WTC11 (cell line): ENCODE measurements around the gene FUT8. TPM values are rescaled to one million over a fixed set of nuclear protein-coding genes. Genes with fewer than 3 reads are reported as not detected.

Source experiments
- ATAC-seq: fragments of 200-7000 bp; cut with Tn5 transposase; 2 replicates; pipeline ENCODE4 v1.10.0; 2021; ENCODE audit warnings: mild to moderate bottlenecking, moderate library complexity
- CTCF ChIA-PET: fragments of 300-600 bp; sonication (Branson Sonifier 250); formaldehyde crosslinking; loops from one replicate; lab custom pipeline; 2021; ENCODE audit warnings: antibody characterized with exemption; lab: Charles Lee
- POLR2A ChIA-PET: fragments of 350-600 bp; sonication (Branson Sonifier 250); formaldehyde crosslinking; loops from one replicate; lab custom pipeline; 2021; ENCODE audit warnings: antibody characterized with exemption; lab: Charles Lee
- DNase-seq: peaks from one replicate; pipeline ENCODE4 v3.0.0; 2021; ENCODE audit warnings: low spot score
- H3K27ac Mint-ChIP-seq: 2 replicates; pipeline ENCODE4 v1.8.0; 2021; ENCODE audit warnings: mixed read lengths
- H3K27me3 Mint-ChIP-seq: 2 replicates; pipeline ENCODE4 v1.8.0; 2021; ENCODE audit warnings: low read depth, mild to moderate bottlenecking, moderate library complexity, mixed read lengths
- H3K36me3 Mint-ChIP-seq: 2 replicates; pipeline ENCODE4 v1.8.0; 2021; ENCODE audit warnings: mixed read lengths
- H3K4me1 Mint-ChIP-seq: 2 replicates; pipeline ENCODE4 v1.8.0; 2022; ENCODE audit warnings: mixed read lengths
- H3K4me3 Mint-ChIP-seq: 2 replicates; pipeline ENCODE4 v1.8.0; 2021; ENCODE audit warnings: mild to moderate bottlenecking, moderate library complexity, mixed read lengths
- H3K9me3 Mint-ChIP-seq: 2 replicates; pipeline ENCODE4 v1.8.0; 2021; ENCODE audit warnings: mixed read lengths
- AR ChIP-seq: fragments of 250-450 bp; sonication (Bioruptor Pico); IDR thresholded peaks from 2 replicates; pipeline ENCODE4 v1.9.0; 2021; ENCODE audit warnings: mild to moderate bottlenecking
- ATF1 ChIP-seq: sonication (generic); formaldehyde crosslinking; IDR thresholded peaks from 2 replicates; pipeline ENCODE4 v1.8.1; 2023; ENCODE audit warnings: mild to moderate bottlenecking, moderate library complexity, missing genetic modification reagents
- ATF2 ChIP-seq: sonication (generic); formaldehyde crosslinking; IDR thresholded peaks from 2 replicates; pipeline ENCODE4 v1.8.1; 2022; ENCODE audit warnings: low read depth, missing genetic modification reagents, borderline replicate concordance
- ATF6 ChIP-seq: sonication (generic); formaldehyde crosslinking; IDR thresholded peaks from 2 replicates; pipeline ENCODE4 v1.8.1; 2023; ENCODE audit warnings: mild to moderate bottlenecking, missing genetic modification reagents
- GTF2I ChIP-seq: fragments of 250-450 bp; sonication (Bioruptor Pico); conservative IDR thresholded peaks from 2 replicates; pipeline ENCODE4 v1.4.0; 2021; ENCODE audit warnings: mild to moderate bottlenecking
- IRF1 ChIP-seq: sonication (generic); formaldehyde crosslinking; IDR thresholded peaks from 2 replicates; pipeline ENCODE4 v1.8.0; 2023; ENCODE audit warnings: missing genetic modification reagents
- KAT7 ChIP-seq: sonication (generic); formaldehyde crosslinking; IDR thresholded peaks from 2 replicates; pipeline ENCODE4 v1.8.1; 2023; ENCODE audit warnings: missing genetic modification reagents, mild to moderate bottlenecking, borderline replicate concordance
- MAX ChIP-seq: sonication (generic); formaldehyde crosslinking; IDR thresholded peaks from 2 replicates; pipeline ENCODE4 v1.8.0; 2022; ENCODE audit warnings: mild to moderate bottlenecking, missing genetic modification reagents
- NFYB ChIP-seq: sonication (generic); formaldehyde crosslinking; conservative IDR thresholded peaks from 2 replicates; pipeline ENCODE4 v1.8.0; 2022; ENCODE audit warnings: low read depth, missing genetic modification reagents
- RELA ChIP-seq: sonication (generic); formaldehyde crosslinking; IDR thresholded peaks from 2 replicates; pipeline ENCODE4 v1.8.1; 2022; ENCODE audit warnings: missing genetic modification reagents, mild to moderate bottlenecking, borderline replicate concordance
- SMAD4 ChIP-seq: sonication (generic); formaldehyde crosslinking; IDR thresholded peaks from 2 replicates; pipeline ENCODE4 v1.8.0; 2022; ENCODE audit warnings: mild to moderate bottlenecking, missing genetic modification reagents
- SOX15 ChIP-seq: fragments of 250-450 bp; sonication (Bioruptor Pico); IDR thresholded peaks from 2 replicates; pipeline ENCODE4 v1.9.0; 2021; ENCODE audit warnings: mild to moderate bottlenecking
- ZBTB21 ChIP-seq: sonication (generic); formaldehyde crosslinking; IDR thresholded peaks from 2 replicates; pipeline ENCODE4 v1.8.1; 2023; ENCODE audit warnings: mild to moderate bottlenecking, missing genetic modification reagents, borderline replicate concordance
- ZNF121 ChIP-seq: sonication (generic); formaldehyde crosslinking; IDR thresholded peaks from 2 replicates; pipeline ENCODE4 v1.8.0; 2023; ENCODE audit warnings: missing genetic modification reagents
- ZNF138 ChIP-seq: sonication (generic); formaldehyde crosslinking; conservative IDR thresholded peaks from 2 replicates; pipeline ENCODE4 v1.8.1; 2022; ENCODE audit warnings: mild to moderate bottlenecking, moderate library complexity, missing genetic modification reagents
- ZNF232 ChIP-seq: sonication (generic); formaldehyde crosslinking; IDR thresholded peaks from 2 replicates; pipeline ENCODE4 v1.8.0; 2022; ENCODE audit warnings: mild to moderate bottlenecking, missing genetic modification reagents
- ZNF416 ChIP-seq: fragments of 250-450 bp; sonication (Bioruptor Pico); IDR thresholded peaks from 2 replicates; pipeline ENCODE4 v1.9.0; 2021; ENCODE audit warnings: mild to moderate bottlenecking, inconsistent platforms
- ZSCAN18 ChIP-seq: fragments of 250-450 bp; sonication (Bioruptor Pico); IDR thresholded peaks from 2 replicates; pipeline ENCODE4 v2.1.2; 2022; ENCODE audit warnings: mild to moderate bottlenecking, moderate library complexity
- total RNA-seq: library from RNA; stranded (reverse); gene quantifications from 3 replicates; pipeline ENCODE4 v1.2.3, GENCODE V29; 2021

Gene FUT8
- total RNA-seq, 1 experiment from 2014 or later = 37.9 TPM

- Mint-ChIP-seq H3K4me3 (no peak overlapping the region), H3K27ac (no peak overlapping the region), H3K36me3 (peaks cover 11% of the 10 kb centered on the region), H3K27me3 (no peaks in the 10 kb centered on the region; the same call in 1 of the 2 replicates), H3K9me3 (peaks cover 11% of the 10 kb centered on the region), H3K4me1 (peaks cover 26% of the 10 kb centered on the region)
- TF ChIP-seq IRF1 (CRISPR knock-in tag) = no peak
- TF ChIP-seq ZNF121 = 0 out of 2 replicates have a peak, but pooled peaks have one; percentile 59
- DNase-seq = no peak
- ChIA-PET POLR2A (interaction anchor here (0.7 kb wide), 1 partner anchor 885 kb away, joined by 4 read pairs; no protein-coding TSS in a partner anchor), CTCF (interaction anchor here (0.6 kb wide), 1 partner anchor 16 kb away, joined by 3 read pairs; no protein-coding TSS in a partner anchor)
- ATAC-seq = no peak
Measured at GRCh38 chr14:65431245-65431644, 18.7 kb downstream of the FUT8 start.

GRCh38 chr14:65431951-65432350 lies 19.4 kb downstream of the FUT8 start:
- DNase-seq = no peak
- Mint-ChIP-seq H3K4me1 (peaks cover 28% of the 10 kb centered on the region), H3K4me3 (no peak overlapping the region), H3K9me3 (peaks cover 11% of the 10 kb centered on the region), H3K36me3 (peaks cover 13% of the 10 kb centered on the region), H3K27me3 (no peaks in the 10 kb centered on the region; the same call in 1 of the 2 replicates), H3K27ac (peak overlapping the region; percentile 66; the same call in 1 of the 2 replicates)
- TF ChIP-seq ZNF232 (no peak), RELA (CRISPR knock-in tag) (no peak), ZSCAN18 (CRISPR knock-in tag) (no peak), ZBTB21 (CRISPR knock-in tag) (no peak), MAX (CRISPR knock-in tag) (no peak), ATF6 (CRISPR knock-in tag) (no peak), ZNF416 (CRISPR knock-in tag) (no peak), ATF2 (CRISPR knock-in tag) (no peak), SOX15 (CRISPR knock-in tag) (no peak)
- POLR2A ChIA-PET = interaction anchor here (0.7 kb wide), 1 partner anchor 78 kb away, joined by 3 read pairs; no protein-coding TSS in a partner anchor
- ATAC-seq = no peak
- CTCF ChIA-PET = no interaction called here

GRCh38 chr14:65432361-65432948 lies 19.9 kb downstream of the FUT8 start:
- Mint-ChIP-seq H3K9me3 (peaks cover 11% of the 10 kb centered on the region), H3K27me3 (no peaks in the 10 kb centered on the region; the same call in 1 of the 2 replicates), H3K4me3 (no peak overlapping the region), H3K4me1 (peaks cover 33% of the 10 kb centered on the region), H3K36me3 (peaks cover 13% of the 10 kb centered on the region), H3K27ac (no peak overlapping the region)
- ChIA-PET POLR2A (interaction anchor here (0.7 kb wide), 1 partner anchor 79 kb away, joined by 3 read pairs; no protein-coding TSS in a partner anchor), CTCF (interaction anchor here (1.6 kb wide), 1 partner anchor 392 kb away, joined by 6 read pairs; no protein-coding TSS in a partner anchor)
- DNase-seq (no peak), ATAC-seq (no peak)
- no peak for TF ChIP-seq AR (CRISPR knock-in tag)
- TF ChIP-seq KAT7 (CRISPR knock-in tag) = no peak
- TF ChIP-seq ZNF138 (CRISPR knock-in tag) = no peak
- no peak for TF ChIP-seq SMAD4 (CRISPR knock-in tag)
- TF ChIP-seq GTF2I (CRISPR knock-in tag) = no peak
- no peak for TF ChIP-seq ATF1 (CRISPR knock-in tag)
- no peak for TF ChIP-seq NFYB (CRISPR knock-in tag)
